AG04449 (cell line): ENCODE results near the gene ENTPD7.
A peak's percentile ranks its signal among the peaks of the same experiment; 100 is the strongest.

Experiments used
- CTCF ChIA-PET: fragments of 350-600 bp; formaldehyde crosslinking; extraction: SDS; loops from one replicate; lab custom pipeline; 2021; ENCODE audit warnings: antibody characterized with exemption; lab: Yijun Ruan, JAX
- POLR2A ChIA-PET: fragments of 400-600, 350-600 bp; formaldehyde crosslinking; extraction: SDS; loops from one replicate; lab custom pipeline; 2020; ENCODE audit warnings: antibody characterized with exemption, inconsistent platforms; lab: Yijun Ruan, JAX
- DNase-seq: peaks from one replicate; pipeline ENCODE4 v3.0.0-alpha.2; 2010; ENCODE audit warnings: low read depth, low spot score
- H3K4me3 ChIP-seq: 2 replicates; pipeline ENCODE4 v1.5.1; 2011; ENCODE audit warnings: low read depth, mild to moderate bottlenecking, control low read depth, low read length
- CTCF ChIP-seq: IDR thresholded peaks from one replicate; pipeline ENCODE4 v1.5.1; 2011; ENCODE audit warnings: mild to moderate bottlenecking, moderate library complexity, low read length, control low read depth, inconsistent platforms; ENCODE audit not compliant: insufficient read depth; ENCODE audit errors: missing control alignments

The ENTPD7 gene

GRCh38 chr10:99617696-99618095, 41.6 kb upstream of the ENTPD7 start:
- DNase-seq = no peak
- no peak for TF ChIP-seq CTCF
- H3K4me3 ChIP-seq = no peak overlapping the region
- POLR2A ChIA-PET = no interaction called here
- CTCF ChIA-PET = interaction anchor here (0.9 to 11.1 kb wide), 8 partner anchors 11 to 225 kb away, joined by 3 to 245 read pairs (median 25); no protein-coding TSS in a partner anchor

GRCh38 chr10:99619090-99619800, 40.1 kb upstream of the ENTPD7 start:
- H3K4me3 ChIP-seq = peak overlapping the region; percentile 68
- no peak for TF ChIP-seq CTCF
- CTCF ChIA-PET = interaction anchor here (0.6 to 9.4 kb wide), 10 partner anchors 9 to 226 kb away, joined by 3 to 126 read pairs (median 4); no protein-coding TSS in a partner anchor
- POLR2A ChIA-PET = interaction anchor here (0.6 kb wide), 1 partner anchor 1162 kb away, joined by 4 read pairs; no protein-coding TSS in a partner anchor
- no peak for DNase-seq

GRCh38 chr10:99619851-99620710, 39.2 kb upstream of the ENTPD7 start, which contains the start of gene SLC25A28:
TSS of gene SLC25A28 (minus strand) at chr10:99620439. CDS start at chr10:99620335, 104 bp downstream.
- peak within 1 kb of the TSS; percentile 68 for H3K4me3 ChIP-seq
- DNase-seq = peak; percentile 100
- CTCF ChIA-PET = interaction anchor here (1.0 to 9.4 kb wide), 6 partner anchors 9 to 190 kb away, joined by 3 to 126 read pairs (median 4); partner anchors contain the start of genes ENTPD7 and GOT1
- POLR2A ChIA-PET = interaction anchor here (0.6 to 2.0 kb wide), 5 partner anchors 39 to 1162 kb away, joined by 3 to 9 read pairs (median 3); partner anchors contain the start of gene ENTPD7
- no peak for TF ChIP-seq CTCF

GRCh38 chr10:99620711-99621453, 38.4 kb upstream of the ENTPD7 start:
- H3K4me3 ChIP-seq = peak overlapping the region; percentile 67
- ChIA-PET CTCF (interaction anchor here (0.8 to 9.4 kb wide), 11 partner anchors 9 to 228 kb away, joined by 3 to 126 read pairs (median 5); partner anchors contain the start of genes ENTPD7 and GOT1), POLR2A (interaction anchor here (0.8 to 2.0 kb wide), 7 partner anchors 10 to 177 kb away, joined by 3 to 9 read pairs (median 3); partner anchors contain the start of gene ENTPD7)
- peak; percentile 61 for DNase-seq
- TF ChIP-seq CTCF = no peak

- no peak for TF ChIP-seq CTCF
- no peak for DNase-seq
- H3K4me3 ChIP-seq = peak overlapping the region; percentile 67
- ChIA-PET POLR2A (interaction anchor here (1.1 to 2.0 kb wide), 5 partner anchors 9 to 177 kb away, joined by 3 to 9 read pairs (median 3); partner anchors contain the start of gene ENTPD7), CTCF (interaction anchor here (0.8 to 9.4 kb wide), 13 partner anchors 9 to 229 kb away, joined by 3 to 126 read pairs (median 5); partner anchors contain the start of genes ENTPD7 and GOT1)
These were observed 37.7 kb upstream of the ENTPD7 start for GRCh38 chr10:99621454-99622251.
